Middle frontal gyrus (tissue), 1 donor: Measurements from ENCODE around the gene CEMIP.
"Not testable (repeated sequence)": the region's sequence is repeated elsewhere in the genome, so short reads cannot be mapped to it uniquely, and the experiment has no call there.

Experiments used
- DNase-seq: peaks from one replicate; pipeline ENCODE4 v3.0.0-alpha.2; 2015; ENCODE audit warnings: low spot score; ENCODE audit errors: extremely low spot score

Gene CEMIP

GRCh38 chr15:80950291-80951078, 171.3 kb downstream of the CEMIP start:
- DNase-seq, result no peak

DNA sequence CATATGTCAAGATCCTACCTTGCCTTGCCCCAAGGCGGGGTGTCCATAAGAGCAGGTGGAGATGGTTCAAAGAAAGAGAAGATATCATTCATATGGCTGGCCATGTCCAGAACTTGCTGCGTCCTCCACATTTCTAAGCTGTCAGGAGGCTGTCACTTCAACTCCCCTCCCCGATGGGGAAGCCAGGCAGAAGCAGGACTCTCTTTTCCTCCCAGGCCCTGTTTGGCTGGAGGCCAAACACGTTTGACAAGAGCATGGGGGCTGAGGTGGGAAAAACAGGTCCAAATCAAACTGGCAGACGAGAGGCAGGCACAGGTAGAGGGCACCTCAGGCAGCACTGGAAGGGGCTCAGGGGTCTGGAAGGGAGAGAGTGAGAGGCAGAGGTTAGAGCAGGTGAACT, 172.8 kb downstream of the CEMIP start:
- DNase-seq, result no peak

DNA sequence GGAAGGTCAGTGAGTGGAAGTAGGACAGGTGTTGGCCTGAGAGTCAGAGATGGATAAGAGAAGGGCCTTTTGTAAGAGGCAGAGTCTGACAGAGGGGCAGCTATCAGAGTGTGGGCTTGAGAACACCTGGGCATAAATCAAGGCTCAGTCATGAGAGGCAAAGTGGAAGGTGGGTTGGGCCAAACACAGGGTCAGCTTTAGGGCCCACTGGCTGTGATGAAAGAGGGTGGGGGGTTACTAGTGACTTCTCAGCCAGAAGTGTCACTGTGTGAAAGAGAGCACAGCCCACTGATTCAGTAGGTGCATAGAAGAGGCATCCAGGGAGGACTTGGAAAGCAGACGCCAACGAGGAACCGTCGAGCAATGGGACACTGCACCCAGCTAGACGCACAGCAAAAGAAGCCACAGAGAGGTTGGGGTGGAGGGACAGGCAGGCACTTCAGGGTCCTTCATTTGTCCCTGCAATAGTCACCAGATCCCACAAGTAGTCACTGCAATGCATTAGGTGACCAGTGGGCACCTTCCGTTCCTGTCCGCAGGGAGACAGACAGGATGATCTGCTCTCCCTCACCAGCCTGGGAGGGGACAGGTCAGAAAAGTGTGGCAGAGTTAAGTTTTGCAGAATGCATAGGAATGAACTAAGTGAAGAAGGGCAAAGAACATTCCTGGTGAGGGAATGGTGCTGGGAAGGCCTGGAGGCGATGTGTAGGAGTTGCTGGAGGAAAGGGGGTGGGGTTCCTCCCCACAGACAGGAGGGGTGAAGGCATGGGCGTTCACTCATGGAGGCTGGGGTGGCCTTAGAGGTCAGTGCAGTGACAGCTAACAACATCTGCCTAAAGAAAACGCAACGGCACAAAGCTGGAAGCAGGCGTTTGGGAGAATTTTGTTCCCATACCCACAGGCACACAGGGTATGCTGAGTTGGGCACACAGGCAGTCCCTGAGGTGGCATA, 174.1 kb downstream of the CEMIP start:
- DNase-seq, result no peak

DNA sequence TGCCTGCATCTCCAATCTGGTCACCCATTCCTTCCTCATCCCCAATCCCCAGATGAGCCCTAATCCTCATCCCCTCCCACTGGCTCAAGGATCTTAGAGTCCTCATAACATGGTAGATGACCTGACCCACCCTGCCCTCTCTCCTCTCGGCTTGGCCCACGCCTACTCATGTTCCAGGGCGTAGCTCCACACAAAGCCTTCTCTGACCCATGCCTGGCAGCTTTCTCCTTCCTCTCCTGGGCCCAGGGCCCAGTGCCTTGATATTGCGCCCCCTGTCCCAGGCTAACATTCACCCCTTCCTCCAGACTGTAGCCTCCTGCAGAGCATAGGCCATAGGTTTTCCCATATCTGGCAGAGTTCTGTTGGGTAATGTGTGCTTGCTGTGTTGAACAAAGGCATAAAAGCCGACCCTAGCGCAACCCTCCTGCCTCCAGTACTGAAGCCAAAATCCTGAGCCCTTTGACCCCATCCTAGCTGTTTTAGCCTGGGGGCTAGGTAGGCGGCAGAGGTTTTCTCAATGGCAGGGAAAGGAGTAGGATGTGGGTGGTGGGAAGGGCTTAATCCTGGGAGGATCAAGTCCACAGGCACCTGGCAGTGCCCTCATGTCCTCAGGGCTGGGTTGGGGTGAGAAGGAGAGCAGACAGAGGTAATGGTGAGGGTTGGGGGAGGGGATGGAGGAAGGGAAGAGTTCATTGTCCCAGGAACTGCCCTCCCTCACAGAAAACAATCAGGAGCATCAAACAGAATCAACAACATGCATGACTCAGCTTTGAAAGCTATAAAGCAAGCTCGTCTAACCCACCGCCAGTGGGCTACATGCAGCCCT, 175.0 kb downstream of the CEMIP start:
- no peak for DNase-seq

GRCh38 chr15:80955571-80956452, 176.6 kb downstream of the CEMIP start:
- DNase-seq, result not testable (repeated sequence)

- DNase-seq, result no peak
Observed at GRCh38 chr15:80957556-80957955, 178.4 kb downstream of the CEMIP start.

DNA sequence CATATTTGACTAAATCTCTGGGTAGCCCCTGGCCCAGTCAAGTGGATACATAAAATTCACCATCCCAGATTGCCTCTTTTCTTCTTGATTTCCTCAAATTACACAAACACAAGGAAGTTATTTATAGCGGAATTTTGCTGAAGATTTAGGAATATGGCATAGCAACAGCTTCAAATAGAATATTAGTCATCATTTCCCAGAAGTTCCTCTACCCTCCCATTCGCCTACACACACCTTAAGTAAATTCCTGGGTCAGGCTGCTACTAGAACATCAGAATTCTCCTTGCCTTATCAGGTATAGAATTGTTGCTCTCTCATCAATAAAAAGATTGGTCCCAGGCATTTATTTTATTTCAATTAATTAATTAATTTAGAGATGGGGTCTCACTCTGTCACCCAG, 178.8 kb downstream of the CEMIP start:
- DNase-seq, result no peak

DNA sequence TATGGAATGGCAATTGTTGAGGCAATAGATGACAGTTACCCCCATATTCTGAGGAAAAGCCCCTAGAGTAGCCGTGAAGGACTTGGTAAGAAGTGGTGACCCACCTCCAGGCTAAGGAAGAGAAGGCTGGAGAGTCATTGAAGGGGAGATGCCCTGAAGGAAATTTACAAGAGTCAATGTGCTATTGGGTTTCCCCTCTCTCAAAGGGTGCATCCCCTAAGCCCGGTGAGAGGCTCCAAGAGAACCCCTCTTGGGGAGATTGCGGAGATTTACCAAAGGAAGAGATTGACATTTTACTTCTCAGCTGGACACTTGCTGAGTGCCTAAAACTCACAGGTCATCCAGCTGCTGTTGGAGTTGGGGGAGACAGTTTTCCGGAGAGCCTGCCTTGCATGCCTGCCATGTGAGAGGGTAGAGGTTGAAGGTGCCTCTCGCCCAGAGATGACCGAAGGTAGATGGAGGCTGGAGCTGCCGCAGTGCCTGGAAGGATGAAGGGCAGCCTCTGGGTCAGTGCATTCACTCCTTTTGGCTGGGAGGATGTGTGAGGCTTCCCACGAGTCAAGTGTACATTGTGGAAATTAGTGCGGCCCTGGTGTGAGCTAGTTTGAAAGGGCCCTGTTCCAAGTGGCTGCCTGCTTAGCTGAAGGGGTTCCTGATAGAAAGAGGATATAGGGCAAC, 179.8 kb downstream of the CEMIP start:
- no peak for DNase-seq

DNA sequence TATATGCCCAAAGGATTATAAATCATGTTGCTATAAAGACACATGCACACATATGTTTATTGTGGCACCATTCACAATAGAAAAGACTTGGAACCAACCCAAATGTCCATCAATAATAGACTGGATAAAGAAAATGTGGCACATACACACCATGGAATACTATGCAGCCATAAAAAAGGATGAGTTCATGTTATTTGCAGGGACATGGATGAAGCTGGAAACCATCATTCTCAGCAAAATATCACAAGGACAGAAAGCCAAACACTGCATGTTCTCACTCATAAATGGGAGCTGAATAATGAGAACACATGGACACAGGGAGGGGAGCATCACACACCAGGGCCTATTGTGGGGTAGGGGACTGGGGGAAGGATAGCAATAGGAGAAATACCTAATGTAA, 186.3 kb downstream of the CEMIP start:
- not testable (repeated sequence) for DNase-seq

- DNase-seq, result no peak
Observed at GRCh38 chr15:80966431-80967197, 187.4 kb downstream of the CEMIP start.

DNA sequence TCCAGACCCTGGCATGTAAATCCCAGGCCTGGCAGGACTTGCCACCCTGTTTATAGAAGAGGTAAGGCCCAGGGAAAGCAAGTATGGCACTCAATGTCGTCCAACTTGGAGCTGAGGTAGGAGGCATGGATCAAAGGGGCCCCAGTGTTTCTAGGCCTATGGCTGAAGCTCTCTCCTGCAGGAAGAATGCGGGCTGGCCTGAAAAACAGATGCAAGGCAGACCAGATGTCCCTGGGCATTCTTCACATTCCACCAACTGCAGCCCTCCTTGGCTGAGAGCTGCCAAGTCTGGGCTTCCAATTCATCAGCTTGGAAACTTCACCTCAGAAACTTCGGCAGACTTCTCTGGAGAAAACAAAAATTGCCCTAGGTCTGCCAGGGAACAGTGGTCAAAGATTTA, 188.3 kb downstream of the CEMIP start:
- DNase-seq, result no peak

DNA sequence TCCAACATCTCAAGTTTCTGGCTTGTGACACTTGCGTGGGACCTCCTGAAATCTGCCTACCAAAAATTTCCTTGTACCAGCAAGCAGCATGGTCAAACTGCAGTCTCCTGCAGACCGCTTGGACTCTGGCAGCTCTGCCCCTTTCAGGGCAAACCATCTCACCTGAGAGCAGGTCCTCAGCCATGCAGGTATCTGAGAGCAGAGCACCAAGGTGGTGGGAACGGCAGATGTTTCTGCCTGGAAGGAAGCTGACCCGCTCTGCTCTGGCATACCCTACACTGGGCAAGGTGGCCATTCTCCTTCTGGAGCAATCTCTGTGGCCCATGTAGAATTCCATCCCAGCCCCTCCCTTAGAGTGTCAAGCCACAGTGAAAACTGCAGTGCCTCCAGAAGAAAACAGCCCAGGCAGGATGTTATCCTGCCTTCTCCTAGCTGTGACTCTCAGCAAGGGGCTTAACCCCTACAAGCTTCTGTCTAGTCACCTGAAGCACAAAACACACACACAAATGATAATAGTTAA, 188.9 kb downstream of the CEMIP start:
- no peak for DNase-seq

DNA sequence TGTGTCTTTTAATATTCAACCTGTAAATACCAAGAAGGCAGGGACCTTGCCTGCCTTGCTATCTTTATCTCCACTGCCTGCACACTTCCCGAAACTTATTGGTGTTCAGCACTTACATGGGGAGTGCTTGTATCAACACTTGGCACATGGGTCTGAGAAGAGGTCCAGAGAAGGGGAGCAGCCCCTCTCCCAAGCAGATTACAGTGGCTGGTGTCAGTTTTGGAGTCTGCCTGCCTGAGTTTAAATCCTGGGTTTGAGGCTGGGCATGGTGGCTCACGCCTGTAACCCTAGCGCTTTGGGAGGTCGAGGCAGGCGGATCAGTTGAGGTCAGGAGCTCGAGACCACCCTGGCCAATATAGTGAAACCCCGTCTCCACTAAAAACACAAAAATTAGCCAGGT, 190.1 kb downstream of the CEMIP start:
- DNase-seq, result no peak

- DNase-seq, result peak; percentile 60
Observed at GRCh38 chr15:80970018-80970657, 191.0 kb downstream of the CEMIP start.

- DNase-seq, result no peak
Observed at GRCh38 chr15:80970658-80971057, 191.5 kb downstream of the CEMIP start.

- no peak for DNase-seq
Observed at GRCh38 chr15:80971143-80971542, 192.0 kb downstream of the CEMIP start.

DNA sequence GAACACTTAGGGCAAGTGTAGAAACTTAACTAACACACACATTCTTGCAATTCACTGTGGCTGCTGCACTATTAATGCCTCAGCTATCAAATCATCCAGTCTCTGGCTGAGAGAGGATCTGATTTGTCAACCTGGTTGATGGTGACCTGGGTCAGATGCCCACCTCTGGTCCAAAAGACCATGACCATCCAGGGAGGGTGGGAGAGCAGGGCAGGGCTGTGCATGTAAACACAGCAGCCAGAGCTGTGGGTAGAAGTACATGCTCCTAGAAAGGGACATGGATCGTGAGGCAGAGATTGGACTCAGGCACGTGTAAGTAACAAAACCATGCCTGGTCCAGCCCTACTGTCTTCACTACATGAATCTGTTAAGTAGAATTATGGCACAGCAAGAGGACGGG, 193.1 kb downstream of the CEMIP start:
- DNase-seq, result no peak

GRCh38 chr15:80974914-80975313, 195.7 kb downstream of the CEMIP start:
- no peak for DNase-seq
